K562 (cell line): ENCODE measurements around the gene MAST1.

Experiments used
- BMI1 ChIP-seq: fragments of 150-350 bp; IDR thresholded peaks from 2 replicates; pipeline ENCODE4 v1.6.1; 2014; ENCODE audit warnings: low read length
- BRCA1 ChIP-seq, 2 experiments: fragments of 450-650 bp in 1 of 2; sonication (generic) in 1 of 2; formaldehyde crosslinking in 1 of 2; IDR thresholded peaks; 2 replicates each; pipeline versions ENCODE4 v1.5.0 to v1.6.1; 2017 to 2020; ENCODE audit warnings: mild to moderate bottlenecking in 1 of 2, missing genetic modification reagents in 1 of 2

DNA sequence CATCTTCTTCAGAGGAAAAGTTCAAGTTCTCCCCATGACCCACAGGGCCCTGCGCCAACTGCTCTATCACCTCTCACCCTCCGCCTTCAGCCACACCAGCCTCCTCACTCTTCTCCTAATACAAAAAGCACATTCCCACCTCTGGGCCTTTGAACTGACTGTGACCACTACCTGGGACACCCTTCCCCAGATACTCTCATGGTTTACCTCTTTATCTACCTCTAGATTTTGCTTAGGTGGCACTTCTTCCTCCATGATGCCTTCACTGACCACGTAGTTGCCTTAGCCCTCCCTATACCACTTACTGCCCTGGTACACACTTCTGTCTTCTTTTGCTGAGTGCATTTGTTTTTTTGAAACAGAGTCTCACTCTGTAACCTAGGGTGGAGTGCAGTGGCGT is 84.6 kb downstream of the MAST1 start:
- TF ChIP-seq BMI1: no peak
- no peak for TF ChIP-seq BRCA1 (IDR thresholded peaks at IDR 0.05)
- no peak for TF ChIP-seq BRCA1 (CRISPR knock-in tag; IDR thresholded peaks at IDR 0.05)
